ENCODE measurements around the gene STOX1.

Gene STOX1

GRCh38 chr10:68787813-68788212 is 39.5 kb upstream of the STOX1 start:
- no peaks in the 10 kb centered on the region for H4K20me1 ChIP-seq (ENCODE audit: insufficient read depth, low read length)
- no peak overlapping the region for H3K4me2 ChIP-seq (ENCODE audit: low read length)
- no peak overlapping the region for H3K27ac ChIP-seq (ENCODE audit: low read depth, low read length, poor library complexity, severe bottlenecking)
- no peaks in the 10 kb centered on the region for H3K79me2 ChIP-seq (ENCODE audit: insufficient read depth, low read length)
- H3K36me3 ChIP-seq (ENCODE audit: insufficient read depth, low read length), result peaks cover 81% of the 10 kb centered on the region
- no peaks in the 10 kb centered on the region for H3K27me3 ChIP-seq (ENCODE audit: insufficient read depth, low read length)
- no peak overlapping the region for H2AFZ ChIP-seq (ENCODE audit: low read length)
- no peaks in the 10 kb centered on the region for H3K9me3 ChIP-seq (ENCODE audit: low read length)
- TF ChIP-seq EZH2 (IDR thresholded peaks at IDR 0.05; ENCODE audit: borderline replicate concordance, low read length), result no peak
- no peak for TF ChIP-seq CTCF (IDR thresholded peaks at IDR 0.05; ENCODE audit: low read length)
- H3K9me2 ChIP-seq (ENCODE audit: low read depth, low read length), result no peaks in the 10 kb centered on the region
- H3F3A ChIP-seq (ENCODE audit: insufficient read depth, low read length), result no peaks in the 10 kb centered on the region
- no peak overlapping the region for H3K9ac ChIP-seq (ENCODE audit: low read length)
- no peak overlapping the region for H3K4me3 ChIP-seq (ENCODE audit: low read depth, low read length, poor library complexity, severe bottlenecking)
- no peaks in the 10 kb centered on the region for H3K4me1 ChIP-seq (ENCODE audit: insufficient read depth, low read length, severe bottlenecking)

GRCh38 chr10:68790476-68790875 is 36.9 kb upstream of the STOX1 start:
- Histone ChIP-seq H3F3A (ENCODE audit: insufficient read depth, low read length) (no peaks in the 10 kb centered on the region), H3K79me2 (ENCODE audit: insufficient read depth, low read length) (no peaks in the 10 kb centered on the region), H3K4me1 (ENCODE audit: insufficient read depth, low read length, severe bottlenecking) (no peaks in the 10 kb centered on the region), H3K9me3 (ENCODE audit: low read length) (no peaks in the 10 kb centered on the region), H3K27me3 (ENCODE audit: insufficient read depth, low read length) (no peaks in the 10 kb centered on the region), H3K36me3 (ENCODE audit: insufficient read depth, low read length) (peaks cover 86% of the 10 kb centered on the region), H3K9me2 (ENCODE audit: low read depth, low read length) (no peaks in the 10 kb centered on the region), H3K27ac (ENCODE audit: low read depth, low read length, poor library complexity, severe bottlenecking) (no peak overlapping the region), H3K9ac (ENCODE audit: low read length) (no peak overlapping the region), H2AFZ (ENCODE audit: low read length) (no peak overlapping the region), H4K20me1 (ENCODE audit: insufficient read depth, low read length) (no peaks in the 10 kb centered on the region), H3K4me3 (ENCODE audit: low read depth, low read length, poor library complexity, severe bottlenecking) (no peak overlapping the region), H3K4me2 (ENCODE audit: low read length) (no peak overlapping the region)
- TF ChIP-seq CTCF (IDR thresholded peaks at IDR 0.05; ENCODE audit: low read length) (no peak), EZH2 (IDR thresholded peaks at IDR 0.05; ENCODE audit: borderline replicate concordance, low read length) (no peak)

- no peaks in the 10 kb centered on the region for H3F3A ChIP-seq (ENCODE audit: insufficient read depth, low read length)
- TF ChIP-seq CTCF (IDR thresholded peaks at IDR 0.05; ENCODE audit: low read length) (no peak), EZH2 (IDR thresholded peaks at IDR 0.05; ENCODE audit: borderline replicate concordance, low read length) (no peak)
These were observed 35.2 kb upstream of the STOX1 start for GRCh38 chr10:68792115-68792514.

More at GRCh38 chr10:68792115-68792514, 35.2 kb upstream of the STOX1 start:
- H3K9me2 ChIP-seq (ENCODE audit: low read depth, low read length), result no peaks in the 10 kb centered on the region
- H3K27me3 ChIP-seq (ENCODE audit: insufficient read depth, low read length), result no peaks in the 10 kb centered on the region
- no peak overlapping the region for H3K4me3 ChIP-seq (ENCODE audit: low read depth, low read length, poor library complexity, severe bottlenecking)
- H3K36me3 ChIP-seq (ENCODE audit: insufficient read depth, low read length), result peaks cover 80% of the 10 kb centered on the region
- no peaks in the 10 kb centered on the region for H4K20me1 ChIP-seq (ENCODE audit: insufficient read depth, low read length)
- H3K27ac ChIP-seq (ENCODE audit: low read depth, low read length, poor library complexity, severe bottlenecking), result no peak overlapping the region
- H3K79me2 ChIP-seq (ENCODE audit: insufficient read depth, low read length), result no peaks in the 10 kb centered on the region
- H3K4me2 ChIP-seq (ENCODE audit: low read length), result no peak overlapping the region
- H2AFZ ChIP-seq (ENCODE audit: low read length), result no peak overlapping the region
- no peaks in the 10 kb centered on the region for H3K4me1 ChIP-seq (ENCODE audit: insufficient read depth, low read length, severe bottlenecking)
- no peaks in the 10 kb centered on the region for H3K9me3 ChIP-seq (ENCODE audit: low read length)
- H3K9ac ChIP-seq (ENCODE audit: low read length), result no peak overlapping the region
